Thyroid gland (tissue), 4 donors: Measurements from ENCODE around the gene SYT1. TPM values are rescaled to one million over a fixed set of nuclear protein-coding genes. Genes with fewer than 3 reads are reported as not detected.

Experiments used
- DNase-seq, 2 donors: peaks; one replicate each; pipeline ENCODE4 v3.0.0-alpha.2; 2019
- H3K27ac ChIP-seq, 3 donors: fragments of 200-600 bp; sonication (generic); 1 replicate in 2 of 3; 2 replicates in 1 of 3; pipeline ENCODE4 v1.5.1; 2016 to 2019; ENCODE audit warnings: mild to moderate bottlenecking in 1 of 3, moderate library complexity in 1 of 3
- H3K27me3 ChIP-seq: fragments of 200-600 bp; sonication (generic); one replicate; pipeline ENCODE4 v1.5.1; 2019
- H3K36me3 ChIP-seq, 2 donors: fragments of 200-600 bp; sonication (generic); one replicate each; pipeline ENCODE4 v1.5.1; 2016 to 2019
- H3K4me1 ChIP-seq, 2 donors: fragments of 200-600 bp; sonication (generic); one replicate each; pipeline ENCODE4 v1.5.1; 2017 to 2019
- H3K4me3 ChIP-seq, 3 donors: fragments of 200-600 bp; sonication (generic); replicated peaks in 1 of 3; 1 replicate in 2 of 3; 2 replicates in 1 of 3; pipeline ENCODE4 v1.5.1; 2016; ENCODE audit warnings: mild to moderate bottlenecking in 1 of 3
- H3K9me3 ChIP-seq: fragments of 200-600 bp; sonication (generic); one replicate; pipeline ENCODE4 v1.5.1; 2017
- POLR2A ChIP-seq, 2 donors: fragments of 450-650 bp; IDR thresholded peaks; one replicate each; pipeline ENCODE4 v1.6.1; 2017; ENCODE audit warnings: antibody characterized with exemption in 2 of 2, mild to moderate bottlenecking in 2 of 2, moderate library complexity in 1 of 2
- WGBS, 2 donors: methylation state at CpG; one replicate each; pipeline ENCODE4 v1.1.5; 2017; 5-methylcytosine and 5-hydroxymethylcytosine counted together
- intact Hi-C: fragments of 100-400 bp; cut with DNase I; formaldehyde crosslinking; loops from one replicate; pipeline ENCODE4 v1.15.1; 2023
- total RNA-seq, 4 donors: library from RNA; depleted of rRNA; stranded (reverse); fragments of >200 nt; gene quantifications; one replicate each; pipeline ENCODE4 v1.2.3, GENCODE V29; 2016
- TF ChIP-seq, protein P1 (sequence below), 6 experiments: fragments of 200-600 bp in 3 of 6; fragments of 450-650 bp in 3 of 6; sonication (generic) in 3 of 6; IDR thresholded peaks; one replicate each; pipeline ENCODE4 v1.5.1; 2016 to 2019; ENCODE audit warnings: antibody characterized with exemption in 6 of 6, mild to moderate bottlenecking in 2 of 6, inconsistent platforms in 1 of 6, moderate library complexity in 1 of 6

The SYT1 gene
- total RNA-seq, 4 donors from 2014 or later, result 0.58 to 2.4 (median 1.2) TPM

DNA sequence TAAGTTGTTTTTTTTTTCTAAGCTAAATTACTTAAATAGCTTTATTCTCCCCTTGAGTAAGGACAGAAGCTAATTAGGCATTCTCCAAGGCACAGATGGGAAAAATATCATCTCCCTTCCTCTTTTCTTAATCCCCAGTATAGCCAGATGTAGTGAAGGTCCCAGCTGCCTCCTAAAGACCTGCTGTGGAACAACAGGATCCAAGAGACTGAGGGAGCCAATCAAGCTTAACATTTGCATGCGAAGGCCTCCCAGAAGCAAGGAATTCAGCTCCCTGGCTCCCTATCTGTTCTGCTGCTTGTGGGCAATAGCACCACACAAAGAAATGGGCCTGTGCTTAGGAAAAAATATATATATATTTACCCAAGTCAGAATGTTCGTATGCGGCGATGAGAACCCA lies 255.2 kb downstream of the SYT1 start:
- no peak for DNase-seq
- H3K4me3 ChIP-seq, result no peak overlapping the region
- intact Hi-C loops, result no loop called here

DNA sequence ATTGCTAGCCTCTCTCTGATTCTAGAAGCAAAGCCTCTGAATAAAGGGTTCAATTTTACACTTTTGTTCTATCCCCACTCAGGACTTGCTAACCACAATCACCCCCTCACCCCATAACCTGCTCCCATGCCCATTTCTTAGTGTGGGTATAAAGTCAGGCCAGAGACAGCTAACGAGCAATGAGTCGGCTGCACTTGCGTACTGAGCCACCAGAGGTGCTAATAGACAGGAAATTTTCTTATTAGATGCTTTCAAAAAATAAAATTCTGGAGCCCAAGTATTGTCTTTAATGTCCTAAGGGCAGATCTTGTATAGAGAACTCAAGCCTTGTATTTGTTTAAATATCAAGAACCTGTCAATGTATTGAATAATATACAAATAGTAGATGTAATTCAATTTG lies 256.9 kb downstream of the SYT1 start:
- intact Hi-C loops, result no loop called here

More for the DNA sequence above, 255.2 kb downstream of the SYT1 start:
- TF ChIP-seq POLR2A (IDR thresholded peaks at IDR 0.05), result no peak
- TF ChIP-seq, protein P1, sequence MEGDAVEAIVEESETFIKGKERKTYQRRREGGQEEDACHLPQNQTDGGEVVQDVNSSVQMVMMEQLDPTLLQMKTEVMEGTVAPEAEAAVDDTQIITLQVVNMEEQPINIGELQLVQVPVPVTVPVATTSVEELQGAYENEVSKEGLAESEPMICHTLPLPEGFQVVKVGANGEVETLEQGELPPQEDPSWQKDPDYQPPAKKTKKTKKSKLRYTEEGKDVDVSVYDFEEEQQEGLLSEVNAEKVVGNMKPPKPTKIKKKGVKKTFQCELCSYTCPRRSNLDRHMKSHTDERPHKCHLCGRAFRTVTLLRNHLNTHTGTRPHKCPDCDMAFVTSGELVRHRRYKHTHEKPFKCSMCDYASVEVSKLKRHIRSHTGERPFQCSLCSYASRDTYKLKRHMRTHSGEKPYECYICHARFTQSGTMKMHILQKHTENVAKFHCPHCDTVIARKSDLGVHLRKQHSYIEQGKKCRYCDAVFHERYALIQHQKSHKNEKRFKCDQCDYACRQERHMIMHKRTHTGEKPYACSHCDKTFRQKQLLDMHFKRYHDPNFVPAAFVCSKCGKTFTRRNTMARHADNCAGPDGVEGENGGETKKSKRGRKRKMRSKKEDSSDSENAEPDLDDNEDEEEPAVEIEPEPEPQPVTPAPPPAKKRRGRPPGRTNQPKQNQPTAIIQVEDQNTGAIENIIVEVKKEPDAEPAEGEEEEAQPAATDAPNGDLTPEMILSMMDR (IDR thresholded peaks at IDR 0.05), result no peak
- Histone ChIP-seq H3K27ac (no peak overlapping the region), H3K27me3 (no peaks in the 10 kb centered on the region), H3K36me3 (no peaks in the 10 kb centered on the region), H3K9me3 (no peaks in the 10 kb centered on the region), H3K4me1 (no peaks in the 10 kb centered on the region)
- 84 to 87% methylated on average over 4 of the region's 4 CpGs for WGBS, 2 donors

DNA sequence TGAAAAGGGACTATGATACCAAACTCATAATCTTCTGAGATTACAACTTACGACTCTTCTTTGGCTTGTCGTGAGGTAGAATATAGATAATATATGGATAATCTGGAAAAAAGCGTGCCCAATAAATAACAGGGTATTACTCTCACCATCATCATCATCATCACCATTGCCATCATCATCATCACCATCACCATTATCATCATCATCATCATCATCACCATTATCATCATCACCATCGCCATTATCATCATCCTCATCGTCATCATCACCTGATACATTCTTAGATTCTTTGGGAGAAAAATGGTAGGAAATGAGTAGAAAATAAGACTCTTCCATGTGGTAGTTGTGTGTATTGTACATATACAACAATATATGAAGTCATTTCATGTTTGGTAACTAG lies 259.8 kb downstream of the SYT1 start:
- H3K4me1 ChIP-seq, result no peaks in the 10 kb centered on the region
- H3K36me3 ChIP-seq, result no peaks in the 10 kb centered on the region
- intact Hi-C loops, result no loop called here
- no peak overlapping the region for H3K4me3 ChIP-seq
- TF ChIP-seq, protein P1 (IDR thresholded peaks at IDR 0.05), result no peak
- TF ChIP-seq POLR2A (IDR thresholded peaks at IDR 0.05), result no peak
- no peaks in the 10 kb centered on the region for H3K9me3 ChIP-seq
- DNase-seq, result no peak
- H3K27ac ChIP-seq, result no peak overlapping the region
- WGBS, 2 donors, result 96 to 97% methylated on average over 5 of the region's 5 CpGs
- H3K27me3 ChIP-seq, result no peaks in the 10 kb centered on the region

More for the DNA sequence above, 256.9 kb downstream of the SYT1 start:
- 74 to 79% methylated on average over 3 of the region's 3 CpGs for WGBS, 2 donors
- H3K4me1 ChIP-seq, result no peaks in the 10 kb centered on the region
- H3K9me3 ChIP-seq, result no peaks in the 10 kb centered on the region
- no peak overlapping the region for H3K27ac ChIP-seq
- H3K27me3 ChIP-seq, result no peaks in the 10 kb centered on the region
- TF ChIP-seq, protein P1 (IDR thresholded peaks at IDR 0.05), result peak in 1 of 6 experiments; percentile 8
- TF ChIP-seq POLR2A (IDR thresholded peaks at IDR 0.05), result no peak
- no peak for DNase-seq
- no peaks in the 10 kb centered on the region for H3K36me3 ChIP-seq
- H3K4me3 ChIP-seq, result no peak overlapping the region

DNA sequence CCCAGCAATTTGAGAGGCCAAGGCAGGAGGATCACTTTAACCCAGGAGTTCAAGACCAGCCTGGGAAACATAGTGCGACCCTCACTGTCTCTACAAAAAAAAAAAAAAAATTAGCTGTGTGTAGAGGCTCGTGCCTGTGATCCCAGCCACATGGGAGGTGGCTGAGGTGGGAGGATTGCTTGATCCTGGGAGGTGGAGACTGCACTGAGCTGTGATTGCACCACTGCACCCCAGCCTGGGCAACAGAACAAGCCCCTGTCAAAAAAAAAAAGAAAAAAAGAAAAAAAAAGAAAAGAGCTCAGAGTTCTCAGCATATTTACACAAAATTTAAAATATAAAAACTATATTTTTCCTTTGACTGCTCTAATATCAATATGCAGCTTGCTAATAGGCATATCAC lies 260.8 kb downstream of the SYT1 start:
- WGBS, 2 donors, result 61 to 76% methylated on average over 2 of the region's 2 CpGs
- no peak for DNase-seq
- Histone ChIP-seq H3K27ac (no peak overlapping the region), H3K4me3 (no peak overlapping the region), H3K4me1 (no peaks in the 10 kb centered on the region), H3K36me3 (no peaks in the 10 kb centered on the region), H3K9me3 (no peaks in the 10 kb centered on the region), H3K27me3 (no peaks in the 10 kb centered on the region)
- intact Hi-C loops, result no loop called here
- TF ChIP-seq, protein P1 (IDR thresholded peaks at IDR 0.05), result no peak

DNA sequence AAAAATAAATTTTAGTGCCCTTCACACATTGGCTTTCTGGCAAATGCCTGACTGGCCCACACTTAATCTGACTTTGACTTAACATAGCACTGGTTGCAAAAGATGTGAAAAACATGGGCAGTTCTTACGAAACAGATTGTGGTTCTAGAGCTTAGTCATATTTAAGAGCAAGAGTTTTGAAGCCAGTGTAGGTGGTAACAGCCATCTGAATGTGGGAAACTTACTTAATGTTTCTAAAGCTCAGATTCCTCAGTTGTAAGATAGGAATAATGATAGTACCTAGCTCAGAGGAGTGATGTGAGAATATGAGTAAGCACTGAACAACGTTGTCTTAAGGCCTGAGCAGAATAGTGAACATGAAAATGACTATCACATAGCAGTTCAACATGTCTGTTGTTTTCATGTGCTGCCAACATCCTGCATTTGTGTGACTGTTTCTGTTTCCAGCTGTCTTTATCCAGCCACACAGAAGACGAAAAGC lies 262.7 kb downstream of the SYT1 start:
- DNase-seq, result no peak
- intact Hi-C loops, result no loop called here
- TF ChIP-seq, protein P1 (IDR thresholded peaks at IDR 0.05), result no peak
- TF ChIP-seq POLR2A (IDR thresholded peaks at IDR 0.05), result no peak
- no peaks in the 10 kb centered on the region for H3K36me3 ChIP-seq
- 58 to 70% methylated on average over 3 of the region's 3 CpGs for WGBS, 2 donors
- H3K9me3 ChIP-seq, result no peaks in the 10 kb centered on the region
- no peak overlapping the region for H3K27ac ChIP-seq
- H3K4me3 ChIP-seq, result no peak overlapping the region
- no peaks in the 10 kb centered on the region for H3K4me1 ChIP-seq
- no peaks in the 10 kb centered on the region for H3K27me3 ChIP-seq
